H9 (cell line): Measurements from ENCODE around the gene DDX24. TPM values are rescaled to one million over a fixed set of nuclear protein-coding genes. Genes with fewer than 3 reads are reported as not detected.
A peak's percentile ranks its signal among the peaks of the same experiment; 100 is the strongest.

Experiments
- DNase-seq: peaks from one replicate; pipeline ENCODE4 v3.0.0-alpha.2; 2017
- H2AFZ ChIP-seq: one replicate; pipeline ENCODE4 v1.6.1; 2013; ENCODE audit warnings: mild to moderate bottlenecking, low read length, control low read depth, moderate library complexity
- H2AK5ac ChIP-seq: 2 replicates; pipeline ENCODE4 v1.6.1; 2013; ENCODE audit warnings: low read length, control low read depth, mixed read lengths; ENCODE audit not compliant: insufficient read length
- H2BK120ac ChIP-seq: one replicate; pipeline ENCODE4 v1.6.1; 2013; ENCODE audit warnings: low read depth, mild to moderate bottlenecking, low read length, control low read depth, inconsistent platforms; ENCODE audit not compliant: poor library complexity, severe bottlenecking
- H2BK12ac ChIP-seq: 2 replicates; pipeline ENCODE4 v1.6.1; 2013; ENCODE audit warnings: low read length, control low read depth, mixed read lengths, low read depth; ENCODE audit not compliant: insufficient read length
- H2BK15ac ChIP-seq: 2 replicates; pipeline ENCODE4 v1.6.1; 2013; ENCODE audit warnings: low read depth, low read length, control low read depth
- H2BK20ac ChIP-seq: one replicate; pipeline ENCODE4 v1.6.1; 2013; ENCODE audit warnings: low read depth, mild to moderate bottlenecking, low read length, control low read depth, inconsistent platforms; ENCODE audit not compliant: poor library complexity, severe bottlenecking
- H2BK5ac ChIP-seq: 2 replicates; pipeline ENCODE4 v1.6.1; 2013; ENCODE audit warnings: low read length, control low read depth, mixed read lengths; ENCODE audit not compliant: insufficient read length
- H3K14ac ChIP-seq: 2 replicates; pipeline ENCODE4 v1.6.1; 2013; ENCODE audit warnings: low read length, control low read depth; ENCODE audit not compliant: insufficient read depth
- H3K18ac ChIP-seq: 2 replicates; pipeline ENCODE4 v1.6.1; 2013; ENCODE audit warnings: low read depth, mild to moderate bottlenecking, mixed read lengths, low read length, control low read depth; ENCODE audit not compliant: insufficient read length
- H3K23ac ChIP-seq: 2 replicates; pipeline ENCODE4 v1.6.1; 2013; ENCODE audit warnings: low read length, control low read depth, mixed read lengths, low read depth; ENCODE audit not compliant: insufficient read length
- H3K23me2 ChIP-seq: 2 replicates; pipeline ENCODE4 v1.6.1; 2013; ENCODE audit warnings: low read depth, mild to moderate bottlenecking, mixed read lengths, low read length, control low read depth; ENCODE audit not compliant: insufficient read length, poor library complexity, severe bottlenecking
- H3K27ac ChIP-seq: 2 replicates; pipeline ENCODE4 v1.5.1; 2013; ENCODE audit warnings: low read length, control low read depth, mixed read lengths, low read depth; ENCODE audit not compliant: insufficient read length
- H3K27me3 ChIP-seq: 2 replicates; pipeline ENCODE4 v1.6.1; 2013; ENCODE audit warnings: low read length, control low read depth, inconsistent platforms; ENCODE audit not compliant: insufficient read depth
- H3K4ac ChIP-seq: 2 replicates; pipeline ENCODE4 v1.6.1; 2013; ENCODE audit warnings: low read depth, mild to moderate bottlenecking, control low read depth, inconsistent platforms, low read length, moderate library complexity
- H3K4me1 ChIP-seq: 2 replicates; pipeline ENCODE4 v1.6.1; 2013; ENCODE audit warnings: low read length, control low read depth, inconsistent platforms; ENCODE audit not compliant: insufficient read depth
- H3K4me2 ChIP-seq: 2 replicates; pipeline ENCODE4 v1.6.1; 2013; ENCODE audit warnings: low read length, control low read depth, mixed read lengths; ENCODE audit not compliant: insufficient read length, insufficient read depth
- H3K56ac ChIP-seq: 2 replicates; pipeline ENCODE4 v1.6.1; 2013; ENCODE audit warnings: low read depth, mild to moderate bottlenecking, mixed read lengths, low read length, control low read depth; ENCODE audit not compliant: insufficient read length
- H3K79me1 ChIP-seq: 2 replicates; pipeline ENCODE4 v1.6.1; 2013; ENCODE audit warnings: low read depth, mild to moderate bottlenecking, moderate library complexity, low read length, control low read depth, inconsistent platforms; ENCODE audit not compliant: insufficient read depth, poor library complexity, severe bottlenecking
- H3K79me2 ChIP-seq: 2 replicates; pipeline ENCODE4 v1.6.1; 2013; ENCODE audit warnings: low read length, control low read depth, inconsistent platforms; ENCODE audit not compliant: insufficient read depth
- H3K9ac ChIP-seq: 2 replicates; pipeline ENCODE4 v1.6.1; 2013; ENCODE audit warnings: low read length, control low read depth, mixed read lengths; ENCODE audit not compliant: insufficient read length; ENCODE audit errors: extremely low read depth
- H3K9me3 ChIP-seq: one replicate; pipeline ENCODE4 v1.6.1; 2013; ENCODE audit warnings: low read depth, low read length, inconsistent platforms; ENCODE audit not compliant: control insufficient read depth
- H3T11ph ChIP-seq: one replicate; pipeline ENCODE4 v1.6.1; 2013; ENCODE audit warnings: mild to moderate bottlenecking, low read length, control low read depth, inconsistent platforms
- H4K20me1 ChIP-seq: one replicate; pipeline ENCODE4 v1.6.1; 2013; ENCODE audit not compliant: control insufficient read depth, insufficient read length, insufficient read depth
- H4K5ac ChIP-seq: 2 replicates; pipeline ENCODE4 v1.6.1; 2013; ENCODE audit warnings: low read depth, mild to moderate bottlenecking, mixed read lengths, low read length, control low read depth; ENCODE audit not compliant: insufficient read length
- H4K8ac ChIP-seq: replicated peaks from 2 replicates; pipeline ENCODE4 v1.6.1; 2013; ENCODE audit warnings: low read length, control low read depth, mixed read lengths, low read depth; ENCODE audit not compliant: insufficient read length
- H4K91ac ChIP-seq: 2 replicates; pipeline ENCODE4 v1.6.1; 2013; ENCODE audit warnings: low read depth, mild to moderate bottlenecking, moderate library complexity, mixed read lengths, low read length, control low read depth; ENCODE audit not compliant: insufficient read length
- H3K27ac Mint-ChIP-seq, 3 experiments: 2 replicates in 2 of 3; 3 replicates in 1 of 3; pipeline ENCODE4 v1.8.0; 2020 to 2021; ENCODE audit warnings: mixed read lengths in 3 of 3, mild to moderate bottlenecking in 1 of 3, moderate library complexity in 1 of 3
- H3K27me3 Mint-ChIP-seq: 2 replicates; pipeline ENCODE4 v1.8.0; 2021; ENCODE audit warnings: low read depth, mild to moderate bottlenecking, moderate library complexity, mixed read lengths
- H3K36me3 Mint-ChIP-seq, 3 experiments: 2 replicates in 2 of 3; 3 replicates in 1 of 3; pipeline ENCODE4 v1.8.0; 2020 to 2021; ENCODE audit warnings: low read depth in 3 of 3, mixed read lengths in 3 of 3; ENCODE audit not compliant: insufficient read depth in 1 of 3
- H3K4me1 Mint-ChIP-seq, 2 experiments: 2 replicates each; pipeline ENCODE4 v1.8.0; 2020; ENCODE audit warnings: mixed read lengths in 2 of 2
- H3K4me3 Mint-ChIP-seq, 2 experiments: 2 replicates in 1 of 2; 3 replicates in 1 of 2; pipeline ENCODE4 v1.8.0; 2020 to 2021; ENCODE audit warnings: mild to moderate bottlenecking in 2 of 2, mixed read lengths in 2 of 2, moderate library complexity in 1 of 2
- H3K9me3 Mint-ChIP-seq, 2 experiments: 2 replicates in 1 of 2; 3 replicates in 1 of 2; pipeline ENCODE4 v1.8.0; 2020; ENCODE audit warnings: mild to moderate bottlenecking in 2 of 2, mixed read lengths in 2 of 2, moderate library complexity in 1 of 2
- WGBS: extraction: QIAGEN DNeasy Blood & Tissue Kit; methylation state at CpG from one replicate; pipeline ENCODE4 v1.1.7; 2013; ENCODE audit warnings: missing lambda C conversion rate, low lambda C conversion rate, mixed read lengths; ENCODE audit not compliant: insufficient read length; ENCODE audit errors: extremely low coverage; 5-methylcytosine and 5-hydroxymethylcytosine counted together
- long read RNA-seq: library from polyadenylated mRNA; unstranded; transcript quantifications from one replicate; pipeline ENCODE4 v2.0.0, GENCODE V29; 2020
- total RNA-seq: library from RNA; stranded (reverse); gene quantifications from 2 replicates; pipeline ENCODE4 v1.2.1, GENCODE V29; 2021
- TF ChIP-seq, protein P1 (sequence below): fragments of 200-600 bp; sonication (generic); conservative IDR thresholded peaks from 3 replicates; pipeline ENCODE4 v1.8.0; 2021; ENCODE audit warnings: antibody characterized with exemption, mild to moderate bottlenecking

The DDX24 gene, protein sequence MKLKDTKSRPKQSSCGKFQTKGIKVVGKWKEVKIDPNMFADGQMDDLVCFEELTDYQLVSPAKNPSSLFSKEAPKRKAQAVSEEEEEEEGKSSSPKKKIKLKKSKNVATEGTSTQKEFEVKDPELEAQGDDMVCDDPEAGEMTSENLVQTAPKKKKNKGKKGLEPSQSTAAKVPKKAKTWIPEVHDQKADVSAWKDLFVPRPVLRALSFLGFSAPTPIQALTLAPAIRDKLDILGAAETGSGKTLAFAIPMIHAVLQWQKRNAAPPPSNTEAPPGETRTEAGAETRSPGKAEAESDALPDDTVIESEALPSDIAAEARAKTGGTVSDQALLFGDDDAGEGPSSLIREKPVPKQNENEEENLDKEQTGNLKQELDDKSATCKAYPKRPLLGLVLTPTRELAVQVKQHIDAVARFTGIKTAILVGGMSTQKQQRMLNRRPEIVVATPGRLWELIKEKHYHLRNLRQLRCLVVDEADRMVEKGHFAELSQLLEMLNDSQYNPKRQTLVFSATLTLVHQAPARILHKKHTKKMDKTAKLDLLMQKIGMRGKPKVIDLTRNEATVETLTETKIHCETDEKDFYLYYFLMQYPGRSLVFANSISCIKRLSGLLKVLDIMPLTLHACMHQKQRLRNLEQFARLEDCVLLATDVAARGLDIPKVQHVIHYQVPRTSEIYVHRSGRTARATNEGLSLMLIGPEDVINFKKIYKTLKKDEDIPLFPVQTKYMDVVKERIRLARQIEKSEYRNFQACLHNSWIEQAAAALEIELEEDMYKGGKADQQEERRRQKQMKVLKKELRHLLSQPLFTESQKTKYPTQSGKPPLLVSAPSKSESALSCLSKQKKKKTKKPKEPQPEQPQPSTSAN
- 172 TPM in 2 replicates for total RNA-seq
- long read RNA-seq, full-length matches to known transcripts, result 463 of 507 reads
- long read RNA-seq, partial matches to known transcripts, result 34 of 507 reads
- long read RNA-seq, other reads (novel, unspliced or antisense), result 10 of 507 reads

DNA sequence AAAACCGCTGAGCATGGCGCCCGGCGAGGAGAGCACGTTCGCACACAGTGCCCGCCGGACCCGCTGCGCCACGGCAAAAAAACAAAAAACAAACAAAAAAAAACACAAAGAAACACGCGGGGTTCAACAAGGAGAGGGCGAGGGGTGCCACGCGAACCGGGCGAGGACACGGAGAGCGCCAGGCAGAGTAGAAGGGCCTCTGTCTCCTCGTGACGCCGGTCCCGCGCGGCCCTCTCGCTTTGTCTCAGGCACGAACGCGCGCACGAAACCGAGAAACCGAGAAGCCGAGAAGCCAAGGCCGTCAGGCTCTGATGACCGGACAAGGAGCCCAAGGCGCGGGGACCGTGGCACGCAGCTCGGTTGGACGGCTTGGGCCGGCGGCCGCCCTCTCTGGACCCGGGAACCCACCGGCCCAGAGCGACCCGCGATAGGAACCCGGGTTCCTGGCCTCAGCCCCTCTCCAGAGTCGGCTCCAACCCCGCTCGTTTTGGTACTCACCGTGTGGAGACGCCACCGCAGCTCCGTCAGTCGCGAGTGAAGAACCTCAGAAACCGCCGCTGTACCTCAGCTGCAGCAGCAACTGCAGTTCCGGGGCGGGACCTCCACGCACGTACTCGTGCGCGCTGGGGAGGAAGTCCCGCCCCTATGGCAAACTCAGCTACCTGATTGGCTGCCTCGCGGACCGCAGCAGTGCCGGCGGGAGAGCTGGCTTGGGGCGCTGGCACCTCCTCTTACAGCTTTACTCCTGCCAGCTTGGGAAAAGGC is at the start of gene DDX24, which contains the start of gene IFI27L1:
Gene DDX24, minus strand, starts transcription at position 582 of the 765 bp plus-strand sequence. CDS start 1,460 bp downstream, outside the sequence.
Gene IFI27L1, plus strand, starts transcription at position 690 of the 765 bp plus-strand sequence. CDS start 15,628 bp downstream, outside the sequence.
- Histone ChIP-seq H3K4me2 (peak within 1 kb of the TSS; percentile 92), H3K23me2 (peaks cover 8% of the 10 kb centered on the region), H4K20me1 (peaks cover 4% of the 10 kb centered on the region), H2BK20ac (no peak within 1 kb of the TSS), H2BK12ac (no peak within 1 kb of the TSS), H4K91ac (no peak within 1 kb of the TSS), H4K5ac (no peak within 1 kb of the TSS), H3K9ac (peak within 1 kb of the TSS; percentile 57), H2BK15ac (no peak within 1 kb of the TSS), H3K23ac (no peak within 1 kb of the TSS), H3K56ac (no peak within 1 kb of the TSS), H3K27me3 (no peaks in the 10 kb centered on the region), H2BK120ac (no peak within 1 kb of the TSS), H2AK5ac (no peak within 1 kb of the TSS), H3K79me1 (peaks cover 4% of the 10 kb centered on the region), H2BK5ac (no peak within 1 kb of the TSS), H3K79me2 (peaks cover 36% of the 10 kb centered on the region), H3K14ac (peak within 1 kb of the TSS; percentile 44), H2AFZ (peak within 1 kb of the TSS; percentile 52), H3K18ac (no peak within 1 kb of the TSS), H3K27ac (no peak within 1 kb of the TSS), H3K4me1 (peaks cover 2% of the 10 kb centered on the region), H3K9me3 (no peaks in the 10 kb centered on the region), H3K4ac (no peak within 1 kb of the TSS), H4K8ac (no peak within 1 kb of the TSS), H3T11ph (no peak within 1 kb of the TSS)
- DNase-seq, result peak; percentile 96
- TF ChIP-seq, protein P1, sequence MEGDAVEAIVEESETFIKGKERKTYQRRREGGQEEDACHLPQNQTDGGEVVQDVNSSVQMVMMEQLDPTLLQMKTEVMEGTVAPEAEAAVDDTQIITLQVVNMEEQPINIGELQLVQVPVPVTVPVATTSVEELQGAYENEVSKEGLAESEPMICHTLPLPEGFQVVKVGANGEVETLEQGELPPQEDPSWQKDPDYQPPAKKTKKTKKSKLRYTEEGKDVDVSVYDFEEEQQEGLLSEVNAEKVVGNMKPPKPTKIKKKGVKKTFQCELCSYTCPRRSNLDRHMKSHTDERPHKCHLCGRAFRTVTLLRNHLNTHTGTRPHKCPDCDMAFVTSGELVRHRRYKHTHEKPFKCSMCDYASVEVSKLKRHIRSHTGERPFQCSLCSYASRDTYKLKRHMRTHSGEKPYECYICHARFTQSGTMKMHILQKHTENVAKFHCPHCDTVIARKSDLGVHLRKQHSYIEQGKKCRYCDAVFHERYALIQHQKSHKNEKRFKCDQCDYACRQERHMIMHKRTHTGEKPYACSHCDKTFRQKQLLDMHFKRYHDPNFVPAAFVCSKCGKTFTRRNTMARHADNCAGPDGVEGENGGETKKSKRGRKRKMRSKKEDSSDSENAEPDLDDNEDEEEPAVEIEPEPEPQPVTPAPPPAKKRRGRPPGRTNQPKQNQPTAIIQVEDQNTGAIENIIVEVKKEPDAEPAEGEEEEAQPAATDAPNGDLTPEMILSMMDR, result no peak
- Mint-ChIP-seq H3K4me3 (peak within 1 kb of the TSS; percentile 99 to 100), H3K27ac (peak within 1 kb of the TSS; percentile 86 to 97 (median 96)), H3K4me1 (peaks cover 30 to 33% of the 10 kb centered on the region in 2 experiments), H3K9me3 (no peaks in the 10 kb centered on the region; a peak in 1 of 5 replicates), H3K36me3 (peaks cover 30 to 31% (median 30%) of the 10 kb centered on the region in 3 experiments), H3K27me3 (no peaks in the 10 kb centered on the region)
- WGBS, result no CpG with 5 or more reads among the region's 77 CpGs
